Measurements from ENCODE around the gene PCDHAC1.
"Not testable (repeated sequence)": the region's sequence is repeated elsewhere in the genome, so short reads cannot be mapped to it uniquely, and the experiment has no call there.

PCDHAC1 gene

DNA sequence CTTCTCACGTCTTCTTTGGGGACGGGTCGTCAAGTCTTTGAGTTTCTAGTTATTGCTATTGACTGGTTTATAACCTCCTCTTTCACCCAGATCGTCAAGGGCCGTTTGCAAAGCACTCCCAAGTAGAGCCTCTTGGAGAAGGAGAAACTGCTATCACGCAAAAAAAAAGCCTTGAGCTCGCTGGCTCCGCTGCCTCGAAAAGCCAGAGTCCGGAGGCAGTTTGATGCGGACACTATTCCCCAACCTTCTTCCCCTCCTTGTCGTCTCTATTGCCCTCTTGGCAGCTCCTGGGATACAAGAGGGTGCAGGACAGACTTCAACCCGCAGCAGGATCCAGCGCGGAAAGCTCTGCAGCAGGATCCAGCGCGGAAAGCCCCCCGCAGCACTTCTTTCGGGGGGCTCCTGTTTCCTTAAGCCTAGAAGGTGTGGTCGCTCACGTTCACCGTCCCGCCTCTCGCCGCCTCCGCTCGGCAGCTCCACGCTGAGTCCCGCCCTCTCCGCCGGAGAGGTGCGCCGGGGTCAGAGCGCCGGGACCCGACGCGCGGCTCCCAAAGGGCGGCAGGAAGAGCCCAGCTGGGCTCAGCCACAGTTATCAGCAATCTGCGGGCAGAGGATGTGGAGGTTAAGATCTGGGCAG is at the start of gene PCDHAC1:
TSS of gene PCDHAC1 (plus strand) at position 494 of the 637 bp plus-strand sequence. CDS start 594 bp downstream, outside the sequence.
- DNase-seq (ENCODE audit: low read depth): no peak
- Histone ChIP-seq H3K27me3 (replicated peaks; ENCODE audit: control insufficient read depth, insufficient read depth, low read length) (peaks cover 24% of the 10 kb centered on the region), H3K36me3 (ENCODE audit: control insufficient read depth, insufficient read depth, low read length, severe bottlenecking) (no peaks in the 10 kb centered on the region), H3K9me3 (ENCODE audit: control insufficient read depth, low read length) (peaks cover 10% of the 10 kb centered on the region), H3K9ac (ENCODE audit: low read length) (no peak within 1 kb of the TSS), H3K4me3 (ENCODE audit: low read length) (peak within 1 kb of the TSS; percentile 77), H3K4me1 (ENCODE audit: control insufficient read depth, insufficient read depth, low read length) (peaks cover 8% of the 10 kb centered on the region)

- H3K27me3 ChIP-seq (replicated peaks; ENCODE audit: control insufficient read depth, insufficient read depth, low read length); H3K9ac ChIP-seq (ENCODE audit: low read length); H3K4me1 ChIP-seq (ENCODE audit: control insufficient read depth, insufficient read depth, low read length); DNase-seq (ENCODE audit: low read depth); H3K36me3 ChIP-seq (ENCODE audit: control insufficient read depth, insufficient read depth, low read length, severe bottlenecking); H3K4me3 ChIP-seq (ENCODE audit: low read length): not testable (repeated sequence)
- H3K9me3 ChIP-seq (ENCODE audit: control insufficient read depth, low read length): peaks cover 10% of the 10 kb centered on the region
Measured at GRCh38 chr5:140876541-140877261, 49.4 kb upstream of the PCDHAC1 start.

DNA sequence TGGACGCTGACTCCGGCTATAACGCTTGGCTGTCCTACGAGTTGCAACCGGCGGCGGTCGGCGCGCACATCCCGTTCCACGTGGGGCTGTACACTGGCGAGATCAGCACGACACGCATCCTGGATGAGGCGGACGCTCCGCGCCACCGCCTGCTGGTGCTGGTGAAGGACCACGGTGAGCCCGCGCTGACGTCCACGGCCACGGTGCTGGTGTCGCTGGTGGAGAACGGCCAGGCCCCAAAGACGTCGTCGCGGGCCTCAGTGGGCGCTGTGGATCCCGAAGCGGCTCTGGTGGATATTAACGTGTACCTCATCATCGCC is 48.9 kb upstream of the PCDHAC1 start:
- no peaks in the 10 kb centered on the region for H3K36me3 ChIP-seq (ENCODE audit: control insufficient read depth, insufficient read depth, low read length, severe bottlenecking)
- H3K4me3 ChIP-seq (ENCODE audit: low read length): no peak overlapping the region
- H3K9ac ChIP-seq (ENCODE audit: low read length): no peak overlapping the region
- H3K4me1 ChIP-seq (ENCODE audit: control insufficient read depth, insufficient read depth, low read length): no peaks in the 10 kb centered on the region
- no peak for DNase-seq (ENCODE audit: low read depth)
- no peaks in the 10 kb centered on the region for H3K27me3 ChIP-seq (replicated peaks; ENCODE audit: control insufficient read depth, insufficient read depth, low read length)
- H3K9me3 ChIP-seq (ENCODE audit: control insufficient read depth, low read length): peaks cover 8% of the 10 kb centered on the region

- H3K9ac ChIP-seq (ENCODE audit: low read length): no peak within 1 kb of the TSS
- H3K4me3 ChIP-seq (ENCODE audit: low read length): peak within 1 kb of the TSS; percentile 48
- H3K4me1 ChIP-seq (ENCODE audit: control insufficient read depth, insufficient read depth, low read length): no peaks in the 10 kb centered on the region
- H3K36me3 ChIP-seq (ENCODE audit: control insufficient read depth, insufficient read depth, low read length, severe bottlenecking): no peaks in the 10 kb centered on the region
- no peaks in the 10 kb centered on the region for H3K27me3 ChIP-seq (replicated peaks; ENCODE audit: control insufficient read depth, insufficient read depth, low read length)
- H3K9me3 ChIP-seq (ENCODE audit: control insufficient read depth, low read length): peaks cover 7% of the 10 kb centered on the region
- DNase-seq (ENCODE audit: low read depth): peak; percentile 0
Measured at GRCh38 chr5:140881889-140882590, 44.1 kb upstream of the PCDHAC1 start, which contains the start of gene PCDHA13. Gene PCDHA13 (plus strand): TSS chr5:140882124. CDS start chr5:140882269, 145 bp downstream.

DNA sequence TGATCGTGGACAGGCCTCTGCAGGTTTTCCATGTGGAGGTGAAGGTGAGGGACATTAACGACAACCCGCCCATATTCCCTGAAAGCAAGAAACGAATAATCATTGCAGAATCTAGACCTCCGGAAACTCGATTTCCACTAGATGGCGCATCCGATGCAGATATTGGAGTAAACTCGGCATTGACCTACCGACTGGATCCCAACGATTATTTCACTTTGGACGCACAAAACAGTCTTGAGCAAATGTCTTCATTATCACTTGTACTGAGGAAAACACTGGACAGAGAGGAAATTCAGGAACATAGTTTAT is 43.6 kb upstream of the PCDHAC1 start:
- peak; percentile 0 for DNase-seq (ENCODE audit: low read depth)
- Histone ChIP-seq H3K4me3 (ENCODE audit: low read length) (peak overlapping the region; percentile 48), H3K9ac (ENCODE audit: low read length) (no peak overlapping the region), H3K4me1 (ENCODE audit: control insufficient read depth, insufficient read depth, low read length) (no peaks in the 10 kb centered on the region), H3K27me3 (replicated peaks; ENCODE audit: control insufficient read depth, insufficient read depth, low read length) (no peaks in the 10 kb centered on the region), H3K36me3 (ENCODE audit: control insufficient read depth, insufficient read depth, low read length, severe bottlenecking) (no peaks in the 10 kb centered on the region), H3K9me3 (ENCODE audit: control insufficient read depth, low read length) (peaks cover 7% of the 10 kb centered on the region)

DNA sequence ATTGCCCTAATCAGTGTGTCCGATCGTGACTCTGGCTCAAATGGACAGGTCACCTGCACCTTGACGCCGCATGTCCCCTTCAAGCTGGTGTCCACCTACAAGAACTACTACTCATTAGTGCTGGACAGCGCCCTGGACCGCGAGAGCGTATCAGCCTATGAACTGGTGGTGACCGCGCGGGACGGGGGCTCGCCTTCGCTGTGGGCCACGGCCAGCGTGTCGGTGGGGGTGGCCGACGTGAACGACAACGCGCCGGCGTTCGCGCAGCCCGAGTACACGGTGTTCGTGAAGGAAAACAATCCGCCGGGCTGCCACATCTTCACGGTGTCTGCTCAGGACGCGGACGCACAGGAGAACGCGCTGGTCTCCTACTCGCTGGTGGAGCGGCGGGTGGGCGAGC is 42.7 kb upstream of the PCDHAC1 start:
- Histone ChIP-seq H3K9ac (ENCODE audit: low read length) (no peak overlapping the region), H3K4me1 (ENCODE audit: control insufficient read depth, insufficient read depth, low read length) (no peaks in the 10 kb centered on the region), H3K27me3 (replicated peaks; ENCODE audit: control insufficient read depth, insufficient read depth, low read length) (no peaks in the 10 kb centered on the region), H3K4me3 (ENCODE audit: low read length) (no peak overlapping the region), H3K9me3 (ENCODE audit: control insufficient read depth, low read length) (peaks cover 12% of the 10 kb centered on the region), H3K36me3 (ENCODE audit: control insufficient read depth, insufficient read depth, low read length, severe bottlenecking) (no peaks in the 10 kb centered on the region)
- no peak for DNase-seq (ENCODE audit: low read depth)

- no peak overlapping the region for H3K9ac ChIP-seq (ENCODE audit: low read length)
- H3K27me3 ChIP-seq (replicated peaks; ENCODE audit: control insufficient read depth, insufficient read depth, low read length): no peaks in the 10 kb centered on the region
- peaks cover 12% of the 10 kb centered on the region for H3K9me3 ChIP-seq (ENCODE audit: control insufficient read depth, low read length)
- no peak overlapping the region for H3K4me3 ChIP-seq (ENCODE audit: low read length)
- H3K4me1 ChIP-seq (ENCODE audit: control insufficient read depth, insufficient read depth, low read length): no peaks in the 10 kb centered on the region
- H3K36me3 ChIP-seq (ENCODE audit: control insufficient read depth, insufficient read depth, low read length, severe bottlenecking): no peaks in the 10 kb centered on the region
- no peak for DNase-seq (ENCODE audit: low read depth)
Measured at GRCh38 chr5:140883927-140884697, 42.0 kb upstream of the PCDHAC1 start.

- no peak overlapping the region for H3K9ac ChIP-seq (ENCODE audit: low read length)
- H3K4me1 ChIP-seq (ENCODE audit: control insufficient read depth, insufficient read depth, low read length): no peaks in the 10 kb centered on the region
- no peak for DNase-seq (ENCODE audit: low read depth)
- no peaks in the 10 kb centered on the region for H3K36me3 ChIP-seq (ENCODE audit: control insufficient read depth, insufficient read depth, low read length, severe bottlenecking)
- H3K9me3 ChIP-seq (ENCODE audit: control insufficient read depth, low read length): peaks cover 9% of the 10 kb centered on the region
- no peaks in the 10 kb centered on the region for H3K27me3 ChIP-seq (replicated peaks; ENCODE audit: control insufficient read depth, insufficient read depth, low read length)
- H3K4me3 ChIP-seq (ENCODE audit: low read length): no peak overlapping the region
Measured at GRCh38 chr5:140916325-140916724, 9.8 kb upstream of the PCDHAC1 start.

DNA sequence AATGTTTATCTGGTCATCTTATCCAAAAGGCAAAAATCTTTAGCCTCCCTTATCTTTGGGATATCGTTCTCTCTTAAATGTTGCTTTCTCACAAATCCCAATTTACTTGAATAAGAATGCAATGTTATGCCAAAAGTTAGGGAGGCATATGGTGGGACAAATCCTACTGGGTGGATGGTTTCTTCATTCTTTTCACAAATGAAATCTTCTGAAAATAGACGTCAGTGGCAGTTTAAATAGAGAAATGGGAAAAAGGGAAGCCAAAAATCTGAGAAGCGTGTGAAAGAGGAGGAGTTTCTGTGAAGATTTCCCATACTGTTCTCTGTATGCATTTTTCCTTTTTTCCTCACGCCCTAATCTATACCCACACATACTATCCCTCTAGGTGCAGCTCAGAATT is 2.5 kb upstream of the PCDHAC1 start:
- Histone ChIP-seq H3K4me1 (ENCODE audit: control insufficient read depth, insufficient read depth, low read length) (peaks cover 8% of the 10 kb centered on the region), H3K4me3 (ENCODE audit: low read length) (no peak overlapping the region), H3K9ac (ENCODE audit: low read length) (no peak overlapping the region), H3K36me3 (ENCODE audit: control insufficient read depth, insufficient read depth, low read length, severe bottlenecking) (no peaks in the 10 kb centered on the region), H3K9me3 (ENCODE audit: control insufficient read depth, low read length) (peaks cover 10% of the 10 kb centered on the region), H3K27me3 (replicated peaks; ENCODE audit: control insufficient read depth, insufficient read depth, low read length) (peaks cover 23% of the 10 kb centered on the region)
- DNase-seq (ENCODE audit: low read depth): no peak

GRCh38 chr5:140926443-140927227 is 536 bp downstream of the PCDHAC1 start:
- Histone ChIP-seq H3K9me3 (ENCODE audit: control insufficient read depth, low read length) (peaks cover 10% of the 10 kb centered on the region), H3K9ac (ENCODE audit: low read length) (no peak overlapping the region), H3K36me3 (ENCODE audit: control insufficient read depth, insufficient read depth, low read length, severe bottlenecking) (no peaks in the 10 kb centered on the region), H3K4me1 (ENCODE audit: control insufficient read depth, insufficient read depth, low read length) (peaks cover 8% of the 10 kb centered on the region), H3K27me3 (replicated peaks; ENCODE audit: control insufficient read depth, insufficient read depth, low read length) (peaks cover 24% of the 10 kb centered on the region), H3K4me3 (ENCODE audit: low read length) (peak overlapping the region; percentile 77)
- DNase-seq (ENCODE audit: low read depth): peak; percentile 43
